ENCODE results near the gene IL11. TPM values are rescaled to one million over a fixed set of nuclear protein-coding genes. Genes with fewer than 3 reads are reported as not detected.
A peak's percentile ranks its signal among the peaks of the same experiment; 100 is the strongest.

The IL11 gene
- total RNA-seq, 3 donors from 2014 or later: 0.24 to 0.32 (median 0.29) TPM

GRCh38 chr19:55384920-55385723 is 14.9 kb upstream of the IL11 start:
- DNase-seq (peak; percentile 96 to 99 (median 97)), ATAC-seq (peak; percentile 81)
- TF ChIP-seq, protein P1, sequence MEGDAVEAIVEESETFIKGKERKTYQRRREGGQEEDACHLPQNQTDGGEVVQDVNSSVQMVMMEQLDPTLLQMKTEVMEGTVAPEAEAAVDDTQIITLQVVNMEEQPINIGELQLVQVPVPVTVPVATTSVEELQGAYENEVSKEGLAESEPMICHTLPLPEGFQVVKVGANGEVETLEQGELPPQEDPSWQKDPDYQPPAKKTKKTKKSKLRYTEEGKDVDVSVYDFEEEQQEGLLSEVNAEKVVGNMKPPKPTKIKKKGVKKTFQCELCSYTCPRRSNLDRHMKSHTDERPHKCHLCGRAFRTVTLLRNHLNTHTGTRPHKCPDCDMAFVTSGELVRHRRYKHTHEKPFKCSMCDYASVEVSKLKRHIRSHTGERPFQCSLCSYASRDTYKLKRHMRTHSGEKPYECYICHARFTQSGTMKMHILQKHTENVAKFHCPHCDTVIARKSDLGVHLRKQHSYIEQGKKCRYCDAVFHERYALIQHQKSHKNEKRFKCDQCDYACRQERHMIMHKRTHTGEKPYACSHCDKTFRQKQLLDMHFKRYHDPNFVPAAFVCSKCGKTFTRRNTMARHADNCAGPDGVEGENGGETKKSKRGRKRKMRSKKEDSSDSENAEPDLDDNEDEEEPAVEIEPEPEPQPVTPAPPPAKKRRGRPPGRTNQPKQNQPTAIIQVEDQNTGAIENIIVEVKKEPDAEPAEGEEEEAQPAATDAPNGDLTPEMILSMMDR (IDR thresholded peaks at IDR 0.05): no peak
- Histone ChIP-seq H3K4me1 (ENCODE audit: low read depth) (peaks cover 42% of the 10 kb centered on the region), H3K36me3 (ENCODE audit: low read depth) (no peaks in the 10 kb centered on the region), H3K9me3 (no peaks in the 10 kb centered on the region), H3K4me3 (peak overlapping the region; percentile 62)
- intact Hi-C loops (cut with DNase I, micrococcal nuclease): loop anchor here (10.0 kb wide), 2 partner anchors 80 to 90 kb away; no protein-coding TSS in a partner anchor

DNA sequence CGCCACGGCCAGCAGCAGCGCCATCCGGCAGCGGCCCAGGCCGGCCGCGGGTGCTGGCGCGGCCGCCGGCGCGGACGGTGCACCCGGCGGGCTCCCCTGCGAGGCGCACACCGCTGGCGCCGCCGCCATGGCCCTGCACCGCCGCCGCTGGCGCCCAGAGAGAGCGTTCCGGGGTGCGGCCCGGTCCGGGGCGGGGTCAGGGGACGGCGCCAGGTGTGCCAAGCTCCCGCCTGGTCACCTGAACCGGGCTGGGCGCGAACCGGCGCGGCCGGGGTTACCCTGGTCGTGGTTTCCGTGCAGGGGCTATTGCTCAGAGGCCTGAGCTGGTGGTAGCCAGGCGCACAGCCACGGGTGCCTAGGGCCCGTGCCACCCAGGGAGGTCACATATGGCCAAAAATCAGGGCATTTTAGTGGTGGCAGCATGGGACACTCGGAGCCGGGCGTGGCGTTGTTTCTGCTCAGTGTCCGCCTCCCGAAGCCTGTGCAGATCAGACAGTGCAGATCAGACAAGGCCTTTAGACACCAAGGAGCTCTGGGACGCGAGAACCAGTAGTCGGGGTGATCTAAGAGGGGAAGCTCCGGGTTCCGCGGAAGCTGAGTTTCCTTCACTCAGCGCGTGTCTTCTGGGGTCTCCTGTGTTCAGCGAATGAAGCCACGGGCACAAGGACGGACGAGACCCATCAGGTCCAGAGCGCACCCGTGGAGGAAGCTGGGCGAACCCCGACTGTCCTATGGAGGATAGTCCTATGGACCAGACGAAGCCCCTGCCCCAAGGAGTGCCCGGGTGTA is 14.1 kb upstream of the IL11 start, which contains the start of gene TMEM238:
TMEM238 (minus strand) TSS at position 162 of the 789 bp plus-strand sequence; CDS start at position 129, 33 bp downstream.
- intact Hi-C loops (cut with DNase I, micrococcal nuclease): loop anchor here (10.0 kb wide), 2 partner anchors 80 to 90 kb away; no protein-coding TSS in a partner anchor
- H3K4me1 ChIP-seq (ENCODE audit: low read depth): peaks cover 42% of the 10 kb centered on the region

GRCh38 chr19:55383279-55384130 is 13.2 kb upstream of the IL11 start:
- no peaks in the 10 kb centered on the region for H3K9me3 ChIP-seq
- peak; percentile 19 for ATAC-seq
- peak overlapping the region; percentile 62 for H3K4me3 ChIP-seq
- peak in 2 of 3 donors; percentile 58 to 80 for DNase-seq
- H3K36me3 ChIP-seq (ENCODE audit: low read depth): no peaks in the 10 kb centered on the region
- TF ChIP-seq, protein P1 (IDR thresholded peaks at IDR 0.05): no peak
- intact Hi-C loops (cut with DNase I, micrococcal nuclease): loop anchor here (10.0 kb wide), 2 partner anchors 79 to 89 kb away; no protein-coding TSS in a partner anchor
- peaks cover 37% of the 10 kb centered on the region for H3K4me1 ChIP-seq (ENCODE audit: low read depth)

More for the DNA sequence above, 14.1 kb upstream of the IL11 start, which contains the start of gene TMEM238:
- TF ChIP-seq, protein P1 (IDR thresholded peaks at IDR 0.05): no peak
- DNase-seq (peak; percentile 78 to 90 (median 88)), ATAC-seq (peak; percentile 66)
- H3K4me3 ChIP-seq: peak within 1 kb of the TSS; percentile 62
- no peaks in the 10 kb centered on the region for H3K36me3 ChIP-seq (ENCODE audit: low read depth)
- no peaks in the 10 kb centered on the region for H3K9me3 ChIP-seq

- Histone ChIP-seq H3K4me3 (no peak overlapping the region), H3K36me3 (ENCODE audit: low read depth) (no peaks in the 10 kb centered on the region), H3K9me3 (no peaks in the 10 kb centered on the region), H3K4me1 (ENCODE audit: low read depth) (peaks cover 28% of the 10 kb centered on the region)
- TF ChIP-seq, protein P1 (IDR thresholded peaks at IDR 0.05): no peak
- no peak for DNase-seq
- no peak for ATAC-seq
- intact Hi-C loops (cut with DNase I, micrococcal nuclease): loop anchor here (10.0 kb wide), 2 partner anchors 78 to 88 kb away; no protein-coding TSS in a partner anchor
Measured at GRCh38 chr19:55382522-55383054, 12.3 kb upstream of the IL11 start.
